HG02763 (cell line): ENCODE measurements around the gene ARID2.

Experiments
- ATAC-seq: cut with Tn5 transposase; IDR thresholded peaks from one replicate; pipeline ENCODE4 v1.9.1; 2021; ENCODE audit warnings: mild to moderate bottlenecking, moderate library complexity; ENCODE audit not compliant: unreplicated experiment

The ARID2 gene

GRCh38 chr12:45849289-45849688 lies 119.8 kb downstream of the ARID2 start:
- ATAC-seq, result no peak

- no peak for ATAC-seq
Observed at GRCh38 chr12:45850302-45850701, 120.8 kb downstream of the ARID2 start.

GRCh38 chr12:45852508-45852907 lies 123.0 kb downstream of the ARID2 start:
- ATAC-seq, result no peak

GRCh38 chr12:45853550-45853949 lies 124.0 kb downstream of the ARID2 start:
- no peak for ATAC-seq

GRCh38 chr12:45863332-45863731 lies 133.8 kb downstream of the ARID2 start:
- no peak for ATAC-seq

- ATAC-seq, result no peak
Observed at GRCh38 chr12:45866299-45866698, 136.8 kb downstream of the ARID2 start.

GRCh38 chr12:45872446-45872845 lies 142.9 kb downstream of the ARID2 start:
- no peak for ATAC-seq

- ATAC-seq, result no peak
Observed at GRCh38 chr12:45877069-45877468, 147.6 kb downstream of the ARID2 start.

DNA sequence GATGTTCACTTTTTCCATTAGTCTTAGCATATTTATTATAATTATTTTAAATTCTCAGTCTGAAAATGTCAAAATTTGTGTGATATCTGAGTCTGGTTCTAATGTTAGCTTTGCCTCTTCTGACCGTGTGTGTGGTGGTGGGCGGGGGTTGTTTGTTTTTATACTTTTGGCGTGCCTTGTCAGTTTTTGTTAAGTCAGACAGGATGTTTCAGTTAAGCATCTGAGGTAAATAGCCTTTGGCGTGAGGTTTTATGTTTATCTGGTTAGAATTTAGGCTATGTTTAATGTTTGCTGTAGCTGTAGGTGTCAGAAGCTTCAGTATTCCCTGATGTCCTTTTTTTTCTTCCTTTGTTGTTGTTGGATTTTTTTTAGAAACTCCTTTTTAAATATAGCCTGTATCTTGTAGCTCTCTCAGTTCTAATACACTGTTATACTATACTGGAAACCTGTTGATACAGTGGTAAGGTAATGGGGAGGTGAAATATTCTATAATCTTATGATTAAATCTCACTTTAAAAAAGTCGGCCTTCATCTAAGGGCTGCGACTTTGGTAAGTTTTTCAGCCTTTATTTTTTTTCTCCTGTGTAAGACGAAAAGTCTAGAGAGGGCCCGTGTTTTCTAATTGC lies 149.2 kb downstream of the ARID2 start:
- no peak for ATAC-seq

DNA sequence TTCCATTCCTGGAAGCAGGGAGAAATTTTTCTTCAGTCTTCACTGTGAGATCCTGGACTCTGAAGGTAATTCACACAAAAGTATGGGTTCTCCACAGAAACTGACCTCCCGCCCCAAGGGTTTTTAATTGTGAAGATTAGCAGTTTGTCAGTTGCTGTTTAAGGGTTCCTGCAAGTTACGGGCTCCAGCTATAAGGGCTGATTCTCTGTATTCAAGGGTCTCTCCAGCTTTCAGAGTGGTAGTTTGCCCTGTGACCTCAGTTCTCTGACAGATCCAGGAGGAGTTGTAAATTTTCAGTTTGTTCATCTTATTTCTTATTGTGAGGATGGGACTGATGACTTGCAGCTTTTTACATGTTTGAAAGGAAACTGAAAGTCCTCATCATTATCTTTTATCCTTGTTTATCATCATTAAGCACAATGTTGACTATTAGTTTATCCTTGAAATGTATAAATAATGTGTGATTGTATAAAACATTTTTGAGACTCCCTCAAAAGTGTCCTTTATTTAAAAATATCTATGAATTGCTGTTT lies 149.9 kb downstream of the ARID2 start:
- no peak for ATAC-seq

DNA sequence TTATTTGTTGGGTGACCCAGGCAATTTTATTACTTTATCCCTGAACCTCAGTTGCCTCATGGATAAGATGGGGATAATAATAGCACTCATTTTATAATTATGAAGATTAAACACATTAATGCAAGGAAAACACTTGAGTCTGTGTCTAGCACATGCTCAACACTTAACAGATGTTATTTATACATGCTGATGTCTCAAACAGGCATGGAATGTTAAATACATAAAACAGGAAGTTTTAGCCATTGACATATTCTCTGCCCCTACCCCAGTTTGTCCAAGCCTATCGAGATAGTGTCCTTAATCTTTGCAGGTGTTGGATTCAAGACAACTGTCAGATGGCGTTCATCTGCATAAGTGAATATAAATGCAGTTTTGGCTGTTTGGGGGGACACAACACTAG lies 151.0 kb downstream of the ARID2 start:
- ATAC-seq, result no peak

- ATAC-seq, result no peak
Observed at GRCh38 chr12:45883187-45883586, 153.7 kb downstream of the ARID2 start.

DNA sequence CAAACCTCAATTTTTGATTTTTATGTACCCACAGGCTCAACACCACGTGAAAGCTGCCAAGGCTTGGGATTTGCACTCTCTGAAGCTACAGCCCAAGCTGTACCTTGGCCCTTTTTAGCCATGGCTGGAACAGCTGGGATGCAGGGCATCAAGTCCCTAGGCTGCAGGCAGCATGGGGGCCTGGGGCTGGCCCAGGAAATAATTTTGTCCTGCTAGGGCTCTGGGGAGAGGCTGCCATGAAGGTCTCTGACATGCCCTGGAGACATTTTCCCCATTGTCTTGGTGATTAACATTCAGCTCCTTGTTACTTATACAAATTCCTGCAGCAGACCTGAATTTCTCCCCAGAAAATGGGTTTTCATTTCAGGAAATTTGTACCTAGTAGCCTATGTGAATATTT lies 157.2 kb downstream of the ARID2 start:
- no peak for ATAC-seq

- ATAC-seq, result no peak
Observed at GRCh38 chr12:45887544-45887943, 158.0 kb downstream of the ARID2 start.

- ATAC-seq, result no peak
Observed at GRCh38 chr12:45890276-45890675, 160.8 kb downstream of the ARID2 start.

- no peak for ATAC-seq
Observed at GRCh38 chr12:45893240-45893639, 163.7 kb downstream of the ARID2 start.

GRCh38 chr12:45895961-45896360 lies 166.5 kb downstream of the ARID2 start:
- ATAC-seq, result no peak

DNA sequence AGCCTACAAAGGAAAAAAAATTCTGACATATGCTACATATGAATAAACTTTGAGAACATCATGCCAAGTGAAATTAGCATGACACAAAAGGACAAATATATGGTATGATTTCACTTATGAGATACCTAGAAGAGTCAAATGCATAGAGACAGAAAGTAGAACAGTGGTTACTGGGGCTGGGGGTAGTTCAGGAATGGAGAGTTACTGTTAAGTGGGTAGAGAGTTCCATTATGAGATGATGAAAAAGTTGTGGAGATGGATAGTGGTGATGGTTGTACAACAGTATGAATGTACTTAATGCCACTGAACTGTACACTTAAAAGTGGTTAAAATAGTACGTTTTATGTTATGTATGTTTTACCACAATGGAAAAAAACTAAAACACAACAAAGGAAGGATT lies 168.6 kb downstream of the ARID2 start:
- ATAC-seq, result no peak

- ATAC-seq, result peak; percentile 69
Observed at GRCh38 chr12:45907955-45908354, 178.4 kb downstream of the ARID2 start.

- ATAC-seq, result no peak
Observed at GRCh38 chr12:45909041-45909713, 179.7 kb downstream of the ARID2 start.

DNA sequence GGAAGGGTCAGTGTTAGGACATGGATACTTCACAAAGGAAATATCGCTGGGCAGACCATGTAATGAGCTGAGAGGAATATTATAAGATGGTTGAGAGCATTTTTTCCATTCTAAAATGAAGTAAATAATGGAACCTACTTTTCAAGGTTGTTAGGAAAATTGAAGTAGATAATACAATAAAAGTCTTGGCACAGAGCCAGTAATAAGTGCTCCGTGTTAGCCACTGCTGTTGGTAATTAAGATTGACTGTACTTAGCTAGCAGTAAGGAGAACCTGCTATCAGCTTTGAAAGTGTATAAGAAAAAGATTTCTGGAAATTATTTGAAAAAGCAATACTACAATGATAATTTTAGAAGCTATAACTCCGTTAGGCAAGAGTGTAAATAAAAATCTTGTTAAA lies 183.3 kb downstream of the ARID2 start:
- ATAC-seq, result no peak

- ATAC-seq, result no peak
Observed at GRCh38 chr12:45913631-45914030, 184.1 kb downstream of the ARID2 start.

DNA sequence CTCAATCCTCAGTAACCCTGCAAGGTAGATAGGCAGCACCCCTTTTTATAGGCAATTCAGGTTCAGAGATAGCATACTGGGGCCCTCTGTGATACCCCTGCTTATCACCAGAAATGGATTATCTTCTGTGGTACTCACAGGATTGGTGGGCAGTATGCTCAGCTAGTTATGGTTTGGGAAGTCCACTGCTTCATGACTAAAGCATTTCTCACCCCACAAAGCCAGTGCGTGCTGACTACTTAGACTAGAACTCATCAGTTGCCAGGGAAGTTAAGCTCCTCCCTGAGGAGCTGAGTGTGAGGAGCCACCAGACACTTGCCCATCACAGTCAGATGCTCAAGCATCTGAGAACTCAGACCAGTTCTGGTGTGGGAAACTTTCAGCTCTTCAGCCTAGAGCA lies 184.6 kb downstream of the ARID2 start:
- no peak for ATAC-seq
